SU-DHL-6 (cell line): Measurements from ENCODE around the gene FAM78B.

ENCODE experiments used
- H2AFZ ChIP-seq: fragments of 200-600 bp; sonication (generic); 2 replicates; pipeline ENCODE4 v1.6.1; 2014; ENCODE audit warnings: low read depth, mild to moderate bottlenecking, moderate library complexity, mixed read lengths, antibody characterized with exemption, low read length; ENCODE audit not compliant: severe bottlenecking
- H3F3A ChIP-seq: fragments of 200-600 bp; shearing (Covaris generic); 2 replicates; pipeline ENCODE4 v1.6.0; 2016; ENCODE audit warnings: antibody characterized with exemption, mild to moderate bottlenecking; ENCODE audit not compliant: insufficient read depth
- H3K27ac ChIP-seq: fragments of 200-600 bp; sonication (generic); 2 replicates; pipeline ENCODE4 v1.5.1; 2016; ENCODE audit warnings: low read depth, mild to moderate bottlenecking, low read length, moderate library complexity, mixed read lengths
- H3K27me3 ChIP-seq: fragments of 200-600 bp; sonication (generic), shearing (Covaris generic); 2 replicates; pipeline ENCODE4 v1.6.0; 2014; ENCODE audit warnings: mild to moderate bottlenecking, low read length
- H3K36me3 ChIP-seq: fragments of 200-600 bp; sonication (generic); 2 replicates; pipeline ENCODE4 v1.6.1; 2014; ENCODE audit warnings: mild to moderate bottlenecking, low read length, mixed read lengths
- H3K4me2 ChIP-seq: fragments of 300-600, 200-600 bp; shearing (Covaris generic), sonication (generic); 2 replicates; pipeline ENCODE4 v1.6.0; 2014; ENCODE audit warnings: low read length, low read depth, mild to moderate bottlenecking; ENCODE audit not compliant: poor library complexity, severe bottlenecking
- H3K4me3 ChIP-seq: fragments of 200-600 bp; sonication (generic); 2 replicates; pipeline ENCODE4 v1.5.1; 2014; ENCODE audit warnings: antibody characterized with exemption, low read length, mild to moderate bottlenecking, mixed read lengths; ENCODE audit not compliant: insufficient read depth, poor library complexity, severe bottlenecking
- H3K79me2 ChIP-seq: fragments of 200-600 bp; sonication (generic); 2 replicates; pipeline ENCODE4 v1.6.1; 2014; ENCODE audit warnings: mild to moderate bottlenecking, low read length, moderate library complexity; ENCODE audit not compliant: insufficient read depth
- H3K9ac ChIP-seq: fragments of 200-600 bp; sonication (generic); 2 replicates; pipeline ENCODE4 v1.7.0; 2014; ENCODE audit warnings: mild to moderate bottlenecking, low read length
- H3K9me2 ChIP-seq: fragments of 200-600 bp; sonication (generic); replicated peaks from 2 replicates; pipeline ENCODE4 v1.6.1; 2014; ENCODE audit warnings: low read length; ENCODE audit not compliant: insufficient read depth
- H3K9me3 ChIP-seq: fragments of 200-600 bp; sonication (generic); 2 replicates; pipeline ENCODE4 v1.6.1; 2014; ENCODE audit warnings: low read length, mixed read lengths; ENCODE audit not compliant: insufficient read depth
- H4K20me1 ChIP-seq: fragments of 200-600 bp; sonication (generic); 2 replicates; pipeline ENCODE4 v1.6.1; 2014; ENCODE audit warnings: low read depth, mild to moderate bottlenecking, antibody characterized with exemption, low read length, moderate library complexity, mixed read lengths
- EZH2phosphoT487 ChIP-seq: fragments of 200-600 bp; sonication (generic), shearing (Covaris generic); conservative IDR thresholded peaks from 2 replicates; pipeline ENCODE4 v1.6.1; 2018; ENCODE audit warnings: mild to moderate bottlenecking, antibody characterized with exemption, low read length, moderate library complexity, mixed read lengths
- TF ChIP-seq, protein P1 (sequence below): fragments of 200-600 bp; sonication (generic); IDR thresholded peaks from one replicate; pipeline ENCODE4 v1.5.1; 2017; ENCODE audit warnings: antibody characterized with exemption, mild to moderate bottlenecking, low read length, moderate library complexity; ENCODE audit not compliant: insufficient read depth, poor library complexity, severe bottlenecking

FAM78B gene

DNA sequence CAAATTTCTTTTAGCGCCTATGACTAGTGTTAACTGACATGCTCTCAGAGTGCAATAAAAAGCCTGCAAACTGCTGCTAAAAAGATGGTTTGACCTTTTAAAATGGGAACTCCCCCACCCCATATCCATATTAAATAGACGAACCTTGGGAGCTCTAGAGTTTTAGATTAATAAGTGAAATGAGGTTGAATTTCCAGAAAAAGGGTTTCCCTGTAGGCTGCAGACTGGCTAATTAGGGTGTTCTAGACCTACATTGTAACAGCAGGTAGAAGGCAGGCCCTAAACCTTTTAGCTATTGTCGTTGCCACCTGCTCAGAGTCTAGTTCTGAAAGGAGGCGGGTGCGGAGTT lies 2.2 kb downstream of the FAM78B start:
- H3K27me3 ChIP-seq, result no peaks in the 10 kb centered on the region
- H3K9me3 ChIP-seq, result no peaks in the 10 kb centered on the region
- no peaks in the 10 kb centered on the region for H3K79me2 ChIP-seq
- H3K4me3 ChIP-seq, result no peak overlapping the region
- TF ChIP-seq EZH2phosphoT487, result no peak
- no peak overlapping the region for H3K4me2 ChIP-seq
- H3K9ac ChIP-seq, result no peak overlapping the region
- no peaks in the 10 kb centered on the region for H3K9me2 ChIP-seq
- H2AFZ ChIP-seq, result no peak overlapping the region
- H4K20me1 ChIP-seq, result no peaks in the 10 kb centered on the region
- H3K27ac ChIP-seq, result no peak overlapping the region
- H3K36me3 ChIP-seq, result no peaks in the 10 kb centered on the region
- H3F3A ChIP-seq, result no peaks in the 10 kb centered on the region

DNA sequence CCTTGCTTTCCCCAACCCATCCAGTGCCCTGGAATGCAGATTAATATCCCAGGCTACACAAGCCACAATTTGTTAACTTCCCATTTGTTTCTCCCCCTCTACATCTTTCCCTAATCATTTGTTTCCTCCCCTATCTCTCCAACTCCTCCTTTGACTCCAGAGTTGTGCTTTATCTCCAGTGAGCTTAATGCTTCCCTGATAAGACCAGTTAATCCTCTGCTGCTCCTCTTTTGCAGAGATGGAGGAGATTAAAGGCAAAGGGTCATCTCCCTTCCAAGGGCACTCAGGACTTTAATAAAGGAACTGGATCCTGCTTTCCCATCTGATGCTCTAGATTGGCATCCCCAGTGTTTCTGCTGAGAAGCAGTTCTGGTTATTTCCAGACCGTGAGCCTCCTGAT lies 7.1 kb downstream of the FAM78B start:
- Histone ChIP-seq H4K20me1 (no peaks in the 10 kb centered on the region), H3K9ac (no peak overlapping the region), H3K27me3 (no peaks in the 10 kb centered on the region), H3K9me2 (no peaks in the 10 kb centered on the region), H3K4me2 (no peak overlapping the region), H3K36me3 (no peaks in the 10 kb centered on the region), H3K4me3 (no peak overlapping the region), H3F3A (no peaks in the 10 kb centered on the region), H3K27ac (no peak overlapping the region), H3K79me2 (no peaks in the 10 kb centered on the region), H2AFZ (no peak overlapping the region), H3K9me3 (no peaks in the 10 kb centered on the region)
- no peak for TF ChIP-seq EZH2phosphoT487
- TF ChIP-seq, protein P1, sequence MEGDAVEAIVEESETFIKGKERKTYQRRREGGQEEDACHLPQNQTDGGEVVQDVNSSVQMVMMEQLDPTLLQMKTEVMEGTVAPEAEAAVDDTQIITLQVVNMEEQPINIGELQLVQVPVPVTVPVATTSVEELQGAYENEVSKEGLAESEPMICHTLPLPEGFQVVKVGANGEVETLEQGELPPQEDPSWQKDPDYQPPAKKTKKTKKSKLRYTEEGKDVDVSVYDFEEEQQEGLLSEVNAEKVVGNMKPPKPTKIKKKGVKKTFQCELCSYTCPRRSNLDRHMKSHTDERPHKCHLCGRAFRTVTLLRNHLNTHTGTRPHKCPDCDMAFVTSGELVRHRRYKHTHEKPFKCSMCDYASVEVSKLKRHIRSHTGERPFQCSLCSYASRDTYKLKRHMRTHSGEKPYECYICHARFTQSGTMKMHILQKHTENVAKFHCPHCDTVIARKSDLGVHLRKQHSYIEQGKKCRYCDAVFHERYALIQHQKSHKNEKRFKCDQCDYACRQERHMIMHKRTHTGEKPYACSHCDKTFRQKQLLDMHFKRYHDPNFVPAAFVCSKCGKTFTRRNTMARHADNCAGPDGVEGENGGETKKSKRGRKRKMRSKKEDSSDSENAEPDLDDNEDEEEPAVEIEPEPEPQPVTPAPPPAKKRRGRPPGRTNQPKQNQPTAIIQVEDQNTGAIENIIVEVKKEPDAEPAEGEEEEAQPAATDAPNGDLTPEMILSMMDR, result no peak

DNA sequence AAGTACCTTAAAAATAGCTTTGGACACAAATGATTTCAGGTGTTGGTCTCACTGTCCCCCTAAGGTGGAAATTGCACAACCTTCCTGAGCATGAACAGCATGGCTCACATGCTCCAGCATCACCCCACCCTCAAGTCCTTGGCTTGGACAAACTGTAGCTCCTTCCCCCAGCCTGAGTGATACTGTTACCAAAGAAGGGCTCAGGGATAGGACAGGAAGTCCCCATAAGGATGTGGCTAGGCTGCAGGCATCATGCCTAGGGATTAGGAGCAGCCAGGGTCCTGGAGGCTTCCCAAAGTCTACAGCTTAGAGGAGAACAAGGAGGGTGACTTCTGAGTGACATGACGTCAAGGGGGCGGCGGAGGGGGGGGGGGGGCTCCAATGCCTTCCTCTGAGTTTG lies 10.1 kb downstream of the FAM78B start:
- H3K27ac ChIP-seq, result no peak overlapping the region
- no peaks in the 10 kb centered on the region for H3K36me3 ChIP-seq
- H3F3A ChIP-seq, result no peaks in the 10 kb centered on the region
- no peaks in the 10 kb centered on the region for H3K9me2 ChIP-seq
- H3K79me2 ChIP-seq, result no peaks in the 10 kb centered on the region
- H3K27me3 ChIP-seq, result no peaks in the 10 kb centered on the region
- no peak overlapping the region for H2AFZ ChIP-seq
- H3K9me3 ChIP-seq, result no peaks in the 10 kb centered on the region
- H4K20me1 ChIP-seq, result no peaks in the 10 kb centered on the region
- H3K9ac ChIP-seq, result no peak overlapping the region
- TF ChIP-seq EZH2phosphoT487, result no peak
- TF ChIP-seq, protein P1, result no peak
- no peak overlapping the region for H3K4me2 ChIP-seq
- no peak overlapping the region for H3K4me3 ChIP-seq

DNA sequence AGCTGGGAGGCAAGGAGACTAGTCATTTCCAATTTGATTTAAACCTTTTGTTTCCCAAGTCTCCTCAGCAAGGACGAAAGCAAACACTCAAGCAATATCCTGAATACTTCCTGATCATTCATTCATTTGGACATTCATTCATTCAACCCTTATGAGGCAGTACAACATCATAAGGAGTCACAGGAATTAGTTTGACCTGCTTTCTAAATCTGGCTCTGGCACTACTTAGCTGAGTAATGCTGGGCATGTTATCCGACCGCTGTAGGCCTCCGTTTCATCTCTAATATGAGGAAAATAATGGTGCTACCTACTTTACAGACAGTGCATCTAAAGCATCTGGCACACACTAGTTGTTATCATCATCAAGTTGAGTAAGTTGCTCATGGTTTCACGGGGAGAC lies 11.7 kb downstream of the FAM78B start:
- Histone ChIP-seq H3K9me3 (no peaks in the 10 kb centered on the region), H3K27me3 (no peaks in the 10 kb centered on the region), H3K36me3 (no peaks in the 10 kb centered on the region), H3F3A (no peaks in the 10 kb centered on the region), H3K27ac (no peak overlapping the region), H3K9ac (no peak overlapping the region), H3K4me3 (no peak overlapping the region), H3K79me2 (no peaks in the 10 kb centered on the region), H3K9me2 (no peaks in the 10 kb centered on the region), H3K4me2 (no peak overlapping the region), H2AFZ (no peak overlapping the region), H4K20me1 (no peaks in the 10 kb centered on the region)
- TF ChIP-seq EZH2phosphoT487, result no peak
- TF ChIP-seq, protein P1, result no peak
